GM23338 (cell line): Measurements from ENCODE around the gene AEBP2. TPM values are rescaled to one million over a fixed set of nuclear protein-coding genes. Genes with fewer than 3 reads are reported as not detected.
A peak's percentile ranks its signal among the peaks of the same experiment; 100 is the strongest.

ENCODE experiments used
- ATAC-seq: fragments of 200-7000 bp; cut with Tn5 transposase; 3 replicates; pipeline ENCODE4 v1.9.1; 2020
- DNase-seq: peaks from one replicate; pipeline ENCODE4 v3.0.0-alpha.2; 2015; ENCODE audit warnings: low spot score
- H2AFZ ChIP-seq: fragments of 200-600 bp; sonication (generic); 2 replicates; pipeline ENCODE4 v1.8.0; 2016; ENCODE audit warnings: antibody characterized with exemption, mild to moderate bottlenecking, moderate library complexity
- H3F3A ChIP-seq: fragments of 200-600 bp; sonication (generic); replicated peaks from 2 replicates; pipeline ENCODE4 v1.8.0; 2017; ENCODE audit warnings: antibody characterized with exemption, mixed run types, low read depth
- H3K27ac ChIP-seq: fragments of 200-600 bp; sonication (generic); 2 replicates; pipeline ENCODE4 v1.6.1; 2016; ENCODE audit warnings: low read depth
- H3K27me3 ChIP-seq: fragments of 200-600 bp; sonication (generic); 2 replicates; pipeline ENCODE4 v1.8.0; 2016; ENCODE audit warnings: mild to moderate bottlenecking, mixed run types, moderate library complexity; ENCODE audit not compliant: insufficient read depth
- H3K36me3 ChIP-seq: fragments of 200-600 bp; sonication (generic); 2 replicates; pipeline ENCODE4 v1.8.0; 2016; ENCODE audit warnings: mild to moderate bottlenecking; ENCODE audit not compliant: insufficient read depth
- H3K4me1 ChIP-seq: fragments of 200-600 bp; sonication (generic); 2 replicates; pipeline ENCODE4 v1.8.0; 2016; ENCODE audit warnings: mild to moderate bottlenecking, moderate library complexity; ENCODE audit not compliant: insufficient read depth
- H3K4me2 ChIP-seq: fragments of 200-600 bp; sonication (generic); 2 replicates; pipeline ENCODE4 v1.7.1; 2017; ENCODE audit warnings: mixed run types
- H3K4me3 ChIP-seq: fragments of 200-600 bp; sonication (generic); 2 replicates; pipeline ENCODE4 v1.6.1; 2016; ENCODE audit warnings: mixed run types
- H3K79me2 ChIP-seq: fragments of 200-600 bp; sonication (generic); replicated peaks from 2 replicates; pipeline ENCODE4 v1.8.0; 2017; ENCODE audit warnings: mild to moderate bottlenecking; ENCODE audit not compliant: insufficient read depth
- H3K9me2 ChIP-seq: fragments of 200-600 bp; sonication (generic); 2 replicates; pipeline ENCODE4 v1.8.0; 2017; ENCODE audit not compliant: insufficient read depth
- H4K20me1 ChIP-seq: fragments of 200-600 bp; sonication (generic); replicated peaks from 2 replicates; pipeline ENCODE4 v1.8.0; 2017; ENCODE audit warnings: mild to moderate bottlenecking; ENCODE audit not compliant: insufficient read depth
- H3K27ac Mint-ChIP-seq: 2 replicates; pipeline ENCODE4 v1.8.0; 2020; ENCODE audit warnings: inconsistent platforms, mild to moderate bottlenecking, moderate library complexity, mixed read lengths
- H3K27me3 Mint-ChIP-seq: 3 replicates; pipeline ENCODE4 v1.8.0; 2022; ENCODE audit warnings: low read depth, mild to moderate bottlenecking, moderate library complexity, mixed read lengths, inconsistent platforms; ENCODE audit not compliant: insufficient read depth, poor library complexity
- H3K36me3 Mint-ChIP-seq: 3 replicates; pipeline ENCODE4 v1.8.0; 2021; ENCODE audit warnings: low read depth, mild to moderate bottlenecking, inconsistent platforms, moderate library complexity, mixed read lengths
- H3K4me1 Mint-ChIP-seq: 3 replicates; pipeline ENCODE4 v1.8.0; 2020; ENCODE audit warnings: mild to moderate bottlenecking, inconsistent platforms, mixed read lengths
- H3K4me3 Mint-ChIP-seq: 3 replicates; pipeline ENCODE4 v1.8.0; 2021; ENCODE audit warnings: moderate library complexity, mild to moderate bottlenecking, inconsistent platforms, mixed read lengths
- H3K9me3 Mint-ChIP-seq: 3 replicates; pipeline ENCODE4 v1.8.0; 2020; ENCODE audit warnings: moderate library complexity, mild to moderate bottlenecking, inconsistent platforms, mixed read lengths
- CREB1 ChIP-seq: fragments of 250-450 bp; sonication (Bioruptor Pico); IDR thresholded peaks from 2 replicates; pipeline ENCODE4 v1.5.0; 2020; ENCODE audit warnings: low read depth, mild to moderate bottlenecking, moderate library complexity
- CTCF ChIP-seq, 2 experiments: fragments of 200-600 bp in 1 of 2; sonication (generic) in 1 of 2; conservative IDR thresholded peaks; 2 replicates each; pipeline versions ENCODE4 v1.5.1 to v1.6.1; 2016 to 2017; ENCODE audit warnings: antibody characterized with exemption in 2 of 2, low read depth in 2 of 2, mild to moderate bottlenecking in 2 of 2, moderate library complexity in 1 of 2
- ETS1 ChIP-seq: IDR thresholded peaks from 2 replicates; pipeline ENCODE4 v1.6.1; 2016; ENCODE audit warnings: antibody characterized with exemption
- EZH2 ChIP-seq: fragments of 200-600 bp; sonication (generic); IDR thresholded peaks from one replicate; pipeline ENCODE4 v1.8.0; 2017; ENCODE audit warnings: antibody characterized with exemption, mild to moderate bottlenecking, low read depth; ENCODE audit not compliant: unreplicated experiment
- EZH2phosphoT487 ChIP-seq: fragments of 200-600 bp; sonication (generic); IDR thresholded peaks from one replicate; pipeline ENCODE4 v1.8.1; 2018; ENCODE audit warnings: antibody characterized with exemption; ENCODE audit not compliant: unreplicated experiment
- JUNB ChIP-seq: IDR thresholded peaks from one replicate; pipeline ENCODE4 v1.6.1; 2016; ENCODE audit warnings: antibody characterized with exemption; ENCODE audit not compliant: unreplicated experiment
- NANOG ChIP-seq: IDR thresholded peaks from 2 replicates; pipeline ENCODE4 v1.6.1; 2016; ENCODE audit warnings: antibody characterized with exemption, borderline replicate concordance
- POLR2AphosphoS5 ChIP-seq: IDR thresholded peaks from 2 replicates; pipeline ENCODE4 v1.6.1; 2016; ENCODE audit warnings: antibody characterized with exemption, low read depth
- REST ChIP-seq: IDR thresholded peaks from one replicate; pipeline ENCODE4 v1.6.1; 2018; ENCODE audit warnings: antibody characterized with exemption; ENCODE audit not compliant: unreplicated experiment
- STAT1 ChIP-seq: IDR thresholded peaks from one replicate; pipeline ENCODE4 v1.6.1; 2016; ENCODE audit warnings: antibody characterized with exemption; ENCODE audit not compliant: unreplicated experiment
- ZNF114 ChIP-seq: fragments of 250-450 bp; sonication (Bioruptor Pico); IDR thresholded peaks from 2 replicates; pipeline ENCODE4 v1.5.0; 2020; ENCODE audit warnings: mild to moderate bottlenecking, moderate library complexity
- ZNF331 ChIP-seq: fragments of 250-450 bp; sonication (Bioruptor Pico); IDR thresholded peaks from 2 replicates; pipeline ENCODE4 v1.5.0; 2020; ENCODE audit warnings: low read depth, mild to moderate bottlenecking, moderate library complexity
- ZNF462 ChIP-seq: fragments of 250-450 bp; sonication (Bioruptor Pico); IDR thresholded peaks from 2 replicates; pipeline ENCODE4 v1.5.0; 2020; ENCODE audit warnings: mild to moderate bottlenecking, moderate library complexity
- polyA plus RNA-seq: library from polyadenylated mRNA; unstranded; fragments of >200 nt; fragmentation: Nextera tagmentation; extraction: Ambion mirVana; gene quantifications from 2 replicates; pipeline ENCODE4 v1.2.1, GENCODE V29; 2016
- total RNA-seq: library from RNA; depleted of rRNA; stranded (reverse); fragments of >200 nt; shearing (Covaris generic); gene quantifications from 2 replicates; pipeline ENCODE4 v1.2.3, GENCODE V29; 2014

The AEBP2 gene
- total and polyA plus RNA-seq, 2 experiments from 2014 or later, result 39.3 to 48.1 TPM

- Histone ChIP-seq H3F3A (peaks cover 12% of the 10 kb centered on the region), H4K20me1 (peaks cover 62% of the 10 kb centered on the region), H3K27me3 (no peaks in the 10 kb centered on the region), H3K4me1 (peaks cover 25% of the 10 kb centered on the region), H3K9me2 (no peaks in the 10 kb centered on the region), H3K79me2 (peaks cover 100% of the 10 kb centered on the region), H3K4me2 (no peak overlapping the region), H3K27ac (peak overlapping the region; percentile 4; the same call in 1 of the 2 replicates), H3K4me3 (no peak overlapping the region), H2AFZ (no peak overlapping the region), H3K36me3 (peaks cover 6% of the 10 kb centered on the region; the same call in 1 of the 2 replicates)
- Mint-ChIP-seq H3K9me3 (no peaks in the 10 kb centered on the region; the same call in 2 of the 3 replicates), H3K36me3 (peaks cover 54% of the 10 kb centered on the region), H3K4me3 (no peak overlapping the region), H3K4me1 (peaks cover 48% of the 10 kb centered on the region), H3K27me3 (peaks cover 16% of the 10 kb centered on the region), H3K27ac (peak overlapping the region; percentile 0; the same call in 1 of the 2 replicates)
- TF ChIP-seq ETS1, result no peak
- no peak for TF ChIP-seq REST
- no peak for TF ChIP-seq EZH2
- no peak for TF ChIP-seq ZNF114 (CRISPR knock-in tag)
- TF ChIP-seq CREB1 (CRISPR knock-in tag), result no peak
- no peak for TF ChIP-seq NANOG
- no peak for TF ChIP-seq EZH2phosphoT487
- no peak for TF ChIP-seq POLR2AphosphoS5
- no peak for TF ChIP-seq STAT1
- no peak for TF ChIP-seq CTCF (conservative IDR thresholded peaks at IDR 0.05; ENCODE audit: low read depth in 2 of 2)
- TF ChIP-seq ZNF462 (CRISPR knock-in tag), result no peak
- no peak for TF ChIP-seq ZNF331
- no peak for TF ChIP-seq JUNB
- DNase-seq (no peak), ATAC-seq (no peak)
Observed at GRCh38 chr12:19485240-19485639, 45.9 kb downstream of the AEBP2 start.
